Psoas muscle (tissue), 8 donors: ENCODE results near the gene C11orf52. TPM values are rescaled to one million over a fixed set of nuclear protein-coding genes. Genes with fewer than 3 reads are reported as not detected.

Experiments used
- ATAC-seq, 4 donors: fragments of 200-7000 bp; cut with Tn5 transposase; one replicate each; pipeline ENCODE4 v1.9.1; 2020; ENCODE audit warnings: moderate library complexity in 3 of 4, mild to moderate bottlenecking in 2 of 4
- DNase-seq, 2 donors: peaks; one replicate each; pipeline ENCODE4 v3.0.0-alpha.2; 2020
- H3K27ac ChIP-seq: fragments of 200-600 bp; one replicate; pipeline ENCODE4 v1.8.0; 2022
- H3K27me3 ChIP-seq, 3 donors: fragments of 200-600 bp in 1 of 3; one replicate each; pipeline versions ENCODE4 v1.6.1 to v1.8.0; 2013 to 2022; ENCODE audit warnings: low read length in 2 of 3, mild to moderate bottlenecking in 2 of 3, moderate library complexity in 1 of 3; ENCODE audit not compliant: insufficient read depth in 3 of 3
- H3K36me3 ChIP-seq, 2 donors: fragments of 200-600 bp in 1 of 2; one replicate each; pipeline versions ENCODE4 v1.6.1 to v1.8.0; 2013 to 2022; ENCODE audit warnings: low read depth in 1 of 2, mild to moderate bottlenecking in 1 of 2, moderate library complexity in 1 of 2; ENCODE audit not compliant: insufficient read depth in 1 of 2
- H3K4me1 ChIP-seq: fragments of 200-600 bp; one replicate; pipeline ENCODE4 v1.8.0; 2022
- H3K4me3 ChIP-seq: fragments of 200-600 bp; one replicate; pipeline ENCODE4 v1.8.0; 2022; ENCODE audit warnings: mild to moderate bottlenecking
- H3K9me3 ChIP-seq: fragments of 200-600 bp; one replicate; pipeline ENCODE4 v1.8.0; 2022
- CTCF ChIP-seq: fragments of 200-600 bp; IDR thresholded peaks from one replicate; pipeline ENCODE4 v1.8.0; 2022; ENCODE audit warnings: antibody characterized with exemption
- WGBS, 3 donors: extraction: QIAGEN DNeasy Blood & Tissue Kit; methylation state at CpG; one replicate each; pipeline versions ENCODE4 v1.1.6 to v1.1.7; 2013; 5-methylcytosine and 5-hydroxymethylcytosine counted together
- intact Hi-C, 2 donors: fragments of 100-400 bp; cut with DNase I; formaldehyde crosslinking; loops; one replicate each; pipeline versions ENCODE4 v1.11.0 to v1.14.2; 2022
- polyA plus RNA-seq, 3 donors: library from polyadenylated mRNA; stranded (reverse); fragments of 200-250 nt; gene quantifications; one replicate each; pipeline ENCODE4 v1.2.3, GENCODE V29; 2013
- total RNA-seq, 4 donors: library from RNA; stranded (reverse); fragmentation: NEBNext Ultra II Directional in 2 of 4; extraction: Animal tissue kit (Norgen Biotek cat#: 25700) in 2 of 4; gene quantifications; one replicate each; pipeline versions ENCODE4 v1.2.1 to v1.2.4, GENCODE V29; 2021 to 2023
- donor health status: healthy with polysubstance abuse.
- donor health status: DM: no; HTN: no; CAD: no; lungs with moderate emphysema.
- donor health status: Bipolar disorder and iron deficiency.
- donor health status: healthy.
- donor health status: DM: yes; HTN: yes; CAD: no.
- donor health status: DM: no; HTN: no; CAD: no.
- donor health status: DM: no; HTN: no; CAD: no.
- donor health status: DM: yes; HTN: yes; CAD: no.

C11orf52 gene
- total and polyA plus RNA-seq, 7 donors = 1.0 to 24.5 (median 7.0) TPM

GRCh38 chr11:111966678-111967077 lies 48.0 kb downstream of the C11orf52 start:
- Histone ChIP-seq H3K4me3 (no peak overlapping the region), H3K4me1 (no peaks in the 10 kb centered on the region), H3K36me3 (peaks cover 0 to 20% of the 10 kb centered on the region in 2 donors), H3K27me3 (no peaks in the 10 kb centered on the region), H3K27ac (no peak overlapping the region), H3K9me3 (no peaks in the 10 kb centered on the region)
- 94 to 97% (median 97%) methylated on average over 5 of the region's 5 CpGs for WGBS, 3 donors
- no peak for DNase-seq
- no peak for TF ChIP-seq CTCF
- intact Hi-C loops = no loop called here
- ATAC-seq = no peak

GRCh38 chr11:111967649-111968048 lies 48.9 kb downstream of the C11orf52 start:
- Histone ChIP-seq H3K9me3 (no peaks in the 10 kb centered on the region), H3K4me3 (no peak overlapping the region), H3K36me3 (peaks cover 0 to 25% of the 10 kb centered on the region in 2 donors), H3K4me1 (no peaks in the 10 kb centered on the region), H3K27me3 (no peaks in the 10 kb centered on the region), H3K27ac (no peak overlapping the region)
- DNase-seq (no peak), ATAC-seq (no peak)
- intact Hi-C loops = no loop called here
- TF ChIP-seq CTCF = no peak
- WGBS, 3 donors = 70 to 76% (median 76%) methylated on average over 6 of the region's 6 CpGs

- Histone ChIP-seq H3K4me1 (no peaks in the 10 kb centered on the region), H3K9me3 (no peaks in the 10 kb centered on the region), H3K27ac (no peak overlapping the region), H3K4me3 (no peak overlapping the region), H3K27me3 (no peaks in the 10 kb centered on the region), H3K36me3 (peaks cover 0 to 35% of the 10 kb centered on the region in 2 donors)
- whole genome bisulfite sequencing, 3 donors = 75 to 96% (median 90%) methylated on average over 3 of the region's 3 CpGs
- DNase-seq = no peak
- intact Hi-C loops = no loop called here
- no peak for ATAC-seq
- no peak for TF ChIP-seq CTCF
Measured at GRCh38 chr11:111969344-111969743, 50.6 kb downstream of the C11orf52 start.

- ATAC-seq (no peak), DNase-seq (no peak)
- H3K4me3 ChIP-seq = no peak overlapping the region
- H3K4me1 ChIP-seq = peaks cover 20% of the 10 kb centered on the region
- no peak overlapping the region for H3K27ac ChIP-seq
- H3K36me3 ChIP-seq = peaks cover 0 to 20% of the 10 kb centered on the region in 2 donors
- no peak for TF ChIP-seq CTCF
- H3K27me3 ChIP-seq = no peaks in the 10 kb centered on the region
- whole genome bisulfite sequencing, 3 donors = 50 to 81% (median 69%) methylated on average over 2 of the region's 2 CpGs
- H3K9me3 ChIP-seq = no peaks in the 10 kb centered on the region
- intact Hi-C loops = no loop called here
Measured at GRCh38 chr11:111974446-111974845, 55.7 kb downstream of the C11orf52 start.
